Ovary (tissue), 9 donors: Measurements from ENCODE around the gene ST6GALNAC3. TPM values are rescaled to one million over a fixed set of nuclear protein-coding genes. Genes with fewer than 3 reads are reported as not detected.

Experiments
- DNase-seq, 5 donors: peaks; one replicate each; pipeline ENCODE4 v3.0.0-alpha.2; 2019 to 2020
- H3K27ac ChIP-seq, 2 donors: fragments of 200-600 bp; one replicate each; pipeline versions ENCODE4 v1.5.1 to v1.8.0; 2019 to 2022
- H3K27me3 ChIP-seq: fragments of 200-600 bp; one replicate; pipeline ENCODE4 v1.8.0; 2022
- H3K36me3 ChIP-seq: fragments of 200-600 bp; sonication (generic); one replicate; pipeline ENCODE4 v1.5.1; 2019
- H3K4me1 ChIP-seq: one replicate; pipeline ENCODE4 v1.8.1; 2013; ENCODE audit warnings: mild to moderate bottlenecking, moderate library complexity; ENCODE audit not compliant: insufficient read depth
- H3K4me3 ChIP-seq: fragments of 200-600 bp; sonication (generic); one replicate; pipeline ENCODE4 v1.5.1; 2017
- H3K9me3 ChIP-seq, 2 donors: fragments of 200-600 bp in 1 of 2; sonication (generic) in 1 of 2; one replicate each; pipeline versions ENCODE4 v1.5.1 to v1.8.1; 2013 to 2019; ENCODE audit warnings: mild to moderate bottlenecking in 1 of 2, moderate library complexity in 1 of 2
- EP300 ChIP-seq: sonication (generic); formaldehyde crosslinking; IDR thresholded peaks from one replicate; pipeline ENCODE4 v1.6.1; 2017; ENCODE audit warnings: antibody characterized with exemption
- POLR2A ChIP-seq: fragments of 450-650 bp; IDR thresholded peaks from one replicate; pipeline ENCODE4 v1.6.1; 2017; ENCODE audit warnings: antibody characterized with exemption, mild to moderate bottlenecking, moderate library complexity
- WGBS, 3 donors: extraction: QIAGEN DNeasy Blood & Tissue Kit in 1 of 3; methylation state at CpG; one replicate each; pipeline versions ENCODE4 v1.1.5 to v1.1.7; 2013 to 2017; 5-methylcytosine and 5-hydroxymethylcytosine counted together
- intact Hi-C, 4 donors: fragments of 100-400 bp; cut with DNase I; formaldehyde crosslinking; loops; one replicate each; pipeline versions ENCODE4 v1.11.0 to v1.15.1; 2022 to 2023
- polyA plus RNA-seq, 2 donors: library from polyadenylated mRNA; stranded (reverse); fragments of 200-250 nt in 1 of 2; fragments of 350-450 nt in 1 of 2; fragmentation: Illumina TruSeq in 1 of 2; extraction: RNeasy Lipid Tissue Mini Kit (QIAGEN cat#74804) in 1 of 2; gene quantifications; one replicate each; pipeline ENCODE4 v1.2.3, GENCODE V29; 2013 to 2014
- total RNA-seq, 7 donors: library from RNA; depleted of rRNA in 2 of 7; stranded (reverse); fragments of >200 nt in 2 of 7; fragmentation: NEBNext Ultra II Directional in 3 of 7; extraction: Animal tissue kit (Norgen Biotek cat#: 25700) in 3 of 7; gene quantifications; one replicate each; pipeline versions ENCODE4 v1.1.0 to v1.2.4, GENCODE V29; 2016 to 2023
- TF ChIP-seq, protein P1 (sequence below), 3 donors: fragments of 450-650 bp in 2 of 3; fragments of 200-600 bp in 1 of 3; IDR thresholded peaks; one replicate each; pipeline versions ENCODE4 v1.5.1 to v1.8.0; 2016 to 2022; ENCODE audit warnings: antibody characterized with exemption in 3 of 3, mild to moderate bottlenecking in 1 of 3
- donor health status: DM: no; HTN: no; CAD: no; lungs with moderate emphysema.
- donor health status: DM: no; HTN: no; CAD: no.
- donor health status: Bipolar disorder and iron deficiency.
- donor health status: DM: yes; HTN: yes; CAD: no.
- donor health status: DM: no; HTN: no; CAD: no.
- donor health status: DM: yes; HTN: yes; CAD: no.

Gene ST6GALNAC3
- total and polyA plus RNA-seq, 9 donors = 1.9 to 6.7 (median 4.0) TPM

DNA sequence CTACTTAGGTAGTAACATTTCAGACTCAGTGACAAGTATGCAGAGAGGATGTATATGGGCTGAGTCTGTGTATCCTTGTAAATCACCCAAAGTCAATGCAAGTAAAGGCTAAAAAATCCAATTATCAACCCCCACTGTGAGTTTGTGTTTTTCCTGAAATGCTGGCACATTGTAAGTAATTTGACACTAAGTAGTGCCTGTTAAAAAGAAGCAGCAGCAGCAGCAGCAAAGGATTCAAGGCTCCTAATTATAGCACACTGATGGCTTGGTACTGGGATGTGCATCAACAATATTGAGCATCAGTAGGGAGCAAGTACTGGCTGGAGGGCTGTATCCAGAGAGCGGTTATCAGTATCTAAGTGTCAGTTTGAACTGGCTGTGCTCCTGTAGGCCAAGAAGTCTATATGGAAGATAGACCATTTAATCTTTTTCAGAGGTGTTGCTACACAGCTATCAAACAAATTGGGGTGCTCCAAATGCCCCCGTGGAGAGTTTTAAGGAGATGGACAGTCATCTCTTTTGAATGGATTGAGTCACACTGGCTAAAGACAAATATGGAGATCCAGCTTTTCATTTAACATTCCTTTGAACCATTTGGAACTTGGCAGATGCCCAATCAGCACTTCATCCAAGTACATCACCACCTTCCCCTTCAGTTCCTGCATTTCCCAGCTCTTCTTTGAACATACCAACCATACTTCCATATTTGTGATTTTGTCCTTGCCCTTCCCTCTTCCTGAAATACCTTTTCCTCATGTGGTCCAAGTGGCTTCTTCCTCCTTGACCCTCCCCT lies 551.5 kb downstream of the ST6GALNAC3 start:
- intact Hi-C loops = no loop called here
- no peaks in the 10 kb centered on the region for H3K4me1 ChIP-seq
- H3K27ac ChIP-seq = no peak overlapping the region
- H3K4me3 ChIP-seq = no peak overlapping the region
- TF ChIP-seq, protein P1, sequence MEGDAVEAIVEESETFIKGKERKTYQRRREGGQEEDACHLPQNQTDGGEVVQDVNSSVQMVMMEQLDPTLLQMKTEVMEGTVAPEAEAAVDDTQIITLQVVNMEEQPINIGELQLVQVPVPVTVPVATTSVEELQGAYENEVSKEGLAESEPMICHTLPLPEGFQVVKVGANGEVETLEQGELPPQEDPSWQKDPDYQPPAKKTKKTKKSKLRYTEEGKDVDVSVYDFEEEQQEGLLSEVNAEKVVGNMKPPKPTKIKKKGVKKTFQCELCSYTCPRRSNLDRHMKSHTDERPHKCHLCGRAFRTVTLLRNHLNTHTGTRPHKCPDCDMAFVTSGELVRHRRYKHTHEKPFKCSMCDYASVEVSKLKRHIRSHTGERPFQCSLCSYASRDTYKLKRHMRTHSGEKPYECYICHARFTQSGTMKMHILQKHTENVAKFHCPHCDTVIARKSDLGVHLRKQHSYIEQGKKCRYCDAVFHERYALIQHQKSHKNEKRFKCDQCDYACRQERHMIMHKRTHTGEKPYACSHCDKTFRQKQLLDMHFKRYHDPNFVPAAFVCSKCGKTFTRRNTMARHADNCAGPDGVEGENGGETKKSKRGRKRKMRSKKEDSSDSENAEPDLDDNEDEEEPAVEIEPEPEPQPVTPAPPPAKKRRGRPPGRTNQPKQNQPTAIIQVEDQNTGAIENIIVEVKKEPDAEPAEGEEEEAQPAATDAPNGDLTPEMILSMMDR (IDR thresholded peaks at IDR 0.05) = no peak
- no peak for TF ChIP-seq EP300
- TF ChIP-seq POLR2A = no peak
- H3K27me3 ChIP-seq = no peaks in the 10 kb centered on the region
- WGBS, 3 donors = 89 to 98% (median 89%) methylated on average over 2 of the region's 2 CpGs
- no peaks in the 10 kb centered on the region for H3K9me3 ChIP-seq
- no peaks in the 10 kb centered on the region for H3K36me3 ChIP-seq
- no peak for DNase-seq

DNA sequence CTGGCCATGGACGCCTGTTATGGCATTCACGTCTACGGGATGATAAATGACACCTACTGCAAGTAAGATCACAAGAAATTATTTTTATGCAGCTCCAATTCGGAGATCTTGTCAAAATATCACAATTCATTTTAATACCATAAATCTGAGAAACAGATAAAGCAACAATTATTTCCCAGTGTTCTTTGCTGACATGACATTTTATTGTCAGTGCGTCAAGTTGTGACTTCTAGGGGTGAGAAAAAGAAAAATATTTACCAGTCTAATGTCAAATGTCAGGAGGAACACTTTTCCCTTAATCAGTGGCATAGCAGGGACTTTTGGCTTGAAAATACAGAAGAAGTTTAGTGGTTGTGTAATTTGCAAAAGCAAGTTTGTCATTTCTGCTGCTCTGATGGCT lies 553.0 kb downstream of the ST6GALNAC3 start:
- WGBS, 3 donors = 81 to 86% (median 85%) methylated on average over 5 of the region's 5 CpGs
- Histone ChIP-seq H3K36me3 (no peaks in the 10 kb centered on the region), H3K4me3 (no peak overlapping the region), H3K9me3 (no peaks in the 10 kb centered on the region), H3K27me3 (no peaks in the 10 kb centered on the region), H3K4me1 (no peaks in the 10 kb centered on the region), H3K27ac (no peak overlapping the region)
- no peak for DNase-seq
- TF ChIP-seq, protein P1 (IDR thresholded peaks at IDR 0.05) = no peak
- TF ChIP-seq EP300 = no peak
- no peak for TF ChIP-seq POLR2A
- intact Hi-C loops = no loop called here

DNA sequence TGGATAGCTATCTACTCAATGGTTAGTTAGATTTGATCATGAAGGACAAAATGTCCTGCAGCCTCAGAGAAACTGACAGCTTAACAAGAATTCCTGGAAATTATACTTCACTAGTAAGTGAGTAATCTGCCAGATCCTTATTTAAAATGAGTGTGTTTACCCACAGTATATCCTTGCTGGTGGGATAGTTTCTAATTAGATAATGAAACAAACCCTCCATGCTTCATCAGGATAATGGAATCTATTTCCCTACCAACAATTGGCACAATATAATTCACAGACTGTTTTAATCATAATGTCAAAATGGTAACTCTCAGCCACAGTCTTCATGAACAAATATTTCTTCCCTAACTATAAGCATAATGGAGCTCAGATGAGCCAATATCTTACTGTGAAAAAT lies 553.4 kb downstream of the ST6GALNAC3 start:
- Histone ChIP-seq H3K9me3 (no peaks in the 10 kb centered on the region), H3K27ac (no peak overlapping the region), H3K36me3 (no peaks in the 10 kb centered on the region), H3K4me3 (no peak overlapping the region), H3K4me1 (no peaks in the 10 kb centered on the region), H3K27me3 (no peaks in the 10 kb centered on the region)
- DNase-seq = no peak
- TF ChIP-seq EP300 (no peak), POLR2A (no peak)
- TF ChIP-seq, protein P1 (IDR thresholded peaks at IDR 0.05) = no peak
- intact Hi-C loops = no loop called here

DNA sequence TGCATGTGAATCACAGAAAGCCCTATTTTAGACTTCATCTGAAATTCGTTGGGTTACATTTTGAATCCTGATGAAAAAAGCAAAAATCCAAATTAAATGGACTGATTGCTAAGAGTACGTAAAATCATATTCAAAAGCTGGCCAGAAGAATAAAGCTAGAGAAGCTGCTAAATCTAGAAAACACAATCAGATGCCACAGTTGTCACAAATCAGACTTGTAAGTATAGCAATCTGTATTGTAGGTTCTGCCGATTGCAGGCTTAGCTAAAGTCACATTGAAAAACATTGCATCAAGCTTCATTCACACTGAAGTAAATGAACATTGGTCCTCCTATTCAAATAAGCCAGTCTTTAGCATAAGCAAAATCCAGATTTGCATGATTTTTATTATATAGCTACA lies 557.6 kb downstream of the ST6GALNAC3 start:
- peaks cover 2% of the 10 kb centered on the region for H3K4me1 ChIP-seq
- H3K4me3 ChIP-seq = no peak overlapping the region
- DNase-seq = no peak
- H3K27ac ChIP-seq = no peak overlapping the region
- H3K27me3 ChIP-seq = no peaks in the 10 kb centered on the region
- intact Hi-C loops = no loop called here
- TF ChIP-seq, protein P1 (IDR thresholded peaks at IDR 0.05) = no peak
- TF ChIP-seq EP300 (no peak), POLR2A (no peak)
- no peaks in the 10 kb centered on the region for H3K9me3 ChIP-seq
- 91 to 94% (median 94%) methylated on average over 3 of the region's 3 CpGs for WGBS, 3 donors
- H3K36me3 ChIP-seq = no peaks in the 10 kb centered on the region
